Lower leg skin (tissue), 3 donors: ENCODE measurements around the gene ADAMTSL1.

Source experiments
- CTCF ChIP-seq, 3 donors: fragments of 450-650 bp; IDR thresholded peaks; one replicate each; pipeline ENCODE4 v1.5.1; 2016; ENCODE audit warnings: antibody characterized with exemption in 3 of 3, mild to moderate bottlenecking in 3 of 3, moderate library complexity in 2 of 3
- POLR2A ChIP-seq, 2 donors: fragments of 450-650 bp; IDR thresholded peaks; one replicate each; pipeline ENCODE4 v1.6.1; 2016 to 2017; ENCODE audit warnings: antibody characterized with exemption in 2 of 2, mild to moderate bottlenecking in 1 of 2, moderate library complexity in 1 of 2

GRCh38 chr9:18605766-18606180 is 131.8 kb downstream of the ADAMTSL1 start:
- TF ChIP-seq POLR2A (IDR thresholded peaks at IDR 0.05) (no peak), CTCF (IDR thresholded peaks at IDR 0.05) (no peak)
